Small intestine (tissue), 7 donors: Measurements from ENCODE around the gene PLAGL2. TPM values are rescaled to one million over a fixed set of nuclear protein-coding genes. Genes with fewer than 3 reads are reported as not detected.
"Not testable (repeated sequence)": the region's sequence is repeated elsewhere in the genome, so short reads cannot be mapped to it uniquely, and the experiment has no call there.

Experiments used
- DNase-seq, 2 donors: peaks; one replicate each; pipeline versions ENCODE4 v3.0.0 to v3.0.0-alpha.2; 2013
- FAIRE-seq: peaks from 2 replicates; lab custom pipeline; 2012; peaks lifted over from hg19 to GRCh38; lab: Jason Lieb, UNC
- H3K27ac ChIP-seq, 3 donors: one replicate each; pipeline ENCODE4 v1.5.1; 2013; ENCODE audit warnings: low read length in 2 of 3, mild to moderate bottlenecking in 2 of 3, control low read depth in 1 of 3, inconsistent platforms in 1 of 3, low read depth in 1 of 3, moderate library complexity in 1 of 3
- H3K27me3 ChIP-seq, 3 donors: one replicate each; pipeline ENCODE4 v1.6.1; 2013; ENCODE audit warnings: low read length in 3 of 3, inconsistent platforms in 1 of 3; ENCODE audit not compliant: control insufficient read depth in 3 of 3, insufficient read depth in 3 of 3
- H3K36me3 ChIP-seq, 3 donors: one replicate each; pipeline ENCODE4 v1.6.1; 2013; ENCODE audit warnings: low read length in 3 of 3, inconsistent platforms in 1 of 3, low read depth in 1 of 3, mild to moderate bottlenecking in 1 of 3, moderate library complexity in 1 of 3; ENCODE audit not compliant: control insufficient read depth in 3 of 3, insufficient read depth in 2 of 3
- H3K4me1 ChIP-seq, 3 donors: one replicate each; pipeline ENCODE4 v1.6.1; 2013; ENCODE audit warnings: low read length in 2 of 3, inconsistent platforms in 1 of 3, low read depth in 1 of 3, mild to moderate bottlenecking in 1 of 3, moderate library complexity in 1 of 3; ENCODE audit not compliant: control insufficient read depth in 3 of 3, insufficient read depth in 2 of 3
- H3K4me3 ChIP-seq, 3 donors: one replicate each; pipeline ENCODE4 v1.5.1; 2013; ENCODE audit warnings: low read length in 3 of 3, control low read depth in 1 of 3, inconsistent platforms in 1 of 3, low read depth in 1 of 3, mild to moderate bottlenecking in 1 of 3, moderate library complexity in 1 of 3
- H3K9me3 ChIP-seq, 2 donors: one replicate each; pipeline ENCODE4 v1.6.1; 2013; ENCODE audit warnings: low read depth in 1 of 2, low read length in 1 of 2; ENCODE audit not compliant: control insufficient read depth in 2 of 2, insufficient read depth in 1 of 2
- WGBS, 3 donors: extraction: QIAGEN DNeasy Blood & Tissue Kit; methylation state at CpG; one replicate each; pipeline ENCODE4 v1.1.7; 2013; 5-methylcytosine and 5-hydroxymethylcytosine counted together
- polyA plus RNA-seq, 4 donors: library from polyadenylated mRNA; stranded (reverse) in 3 of 4; unstranded in 1 of 4; fragments of 200-250 nt in 3 of 4; fragments of 120-200 nt in 1 of 4; gene quantifications; one replicate each; pipeline versions ENCODE4 v1.2.1 to v1.2.3, GENCODE V29; 2013
- donor health status: healthy with polysubstance abuse.
- donor health status: control.
- donor health status: control.
- donor health status: Bipolar disorder and iron deficiency.
- donor health status: healthy.

The PLAGL2 gene
- polyA plus RNA-seq, 4 donors = 3.2 to 129 (median 8.6) TPM

GRCh38 chr20:32195581-32195980 is 12.0 kb downstream of the PLAGL2 start:
- peaks cover 9 to 85% (median 23%) of the 10 kb centered on the region in 3 donors for H3K36me3 ChIP-seq
- FAIRE-seq (no peak), DNase-seq (peak in 1 of 2 donors; percentile 25)
- no peaks in the 10 kb centered on the region for H3K27me3 ChIP-seq
- peaks cover 0 to 68% (median 3%) of the 10 kb centered on the region in 3 donors for H3K4me1 ChIP-seq
- H3K27ac ChIP-seq = peak overlapping the region in 1 of 3 donors; percentile 93
- 35 to 70% (median 48%) methylated on average over 7 of the region's 7 CpGs for WGBS, 3 donors
- H3K9me3 ChIP-seq = no peaks in the 10 kb centered on the region
- no peak overlapping the region for H3K4me3 ChIP-seq

- no peak for FAIRE-seq
- peak overlapping the region in 1 of 3 donors; percentile 93 for H3K27ac ChIP-seq
- 40 to 59% (median 47%) methylated on average over 6 of the region's 6 CpGs for WGBS, 3 donors
Measured at GRCh38 chr20:32193996-32194395, 13.5 kb downstream of the PLAGL2 start.

GRCh38 chr20:32193336-32193735 is 14.2 kb downstream of the PLAGL2 start:
- not testable (repeated sequence) for DNase-seq, H3K27me3 ChIP-seq, FAIRE-seq, H3K4me3 ChIP-seq, H3K9me3 ChIP-seq
- Histone ChIP-seq H3K27ac (peak overlapping the region in 1 of 3 donors; percentile 93), H3K36me3 (peaks cover 9 to 82% (median 15%) of the 10 kb centered on the region in 3 donors), H3K4me1 (peaks cover 3 to 75% (median 6%) of the 10 kb centered on the region in 3 donors)
- WGBS, 3 donors = 54 to 67% (median 64%) methylated on average over 5 of the region's 5 CpGs

More at GRCh38 chr20:32193996-32194395, 13.5 kb downstream of the PLAGL2 start:
- DNase-seq = peak; percentile 27 to 57
- Histone ChIP-seq H3K4me3 (no peak overlapping the region), H3K4me1 (peaks cover 3 to 73% (median 6%) of the 10 kb centered on the region in 3 donors), H3K9me3 (no peaks in the 10 kb centered on the region), H3K36me3 (peaks cover 9 to 78% (median 18%) of the 10 kb centered on the region in 3 donors), H3K27me3 (no peaks in the 10 kb centered on the region)

GRCh38 chr20:32192698-32193097 is 14.8 kb downstream of the PLAGL2 start:
- whole genome bisulfite sequencing, 3 donors = 15 to 61% (median 36%) methylated on average over 3 of the region's 3 CpGs

GRCh38 chr20:32191873-32192272 is 15.7 kb downstream of the PLAGL2 start:
- FAIRE-seq (no peak), DNase-seq (no peak)
- H3K9me3 ChIP-seq = no peaks in the 10 kb centered on the region
- H3K4me1 ChIP-seq = peaks cover 2 to 90% (median 6%) of the 10 kb centered on the region in 3 donors
- peak overlapping the region in 1 of 3 donors; percentile 93 for H3K27ac ChIP-seq
- H3K27me3 ChIP-seq = no peaks in the 10 kb centered on the region
- H3K4me3 ChIP-seq = no peak overlapping the region
- peaks cover 9 to 81% (median 9%) of the 10 kb centered on the region in 3 donors for H3K36me3 ChIP-seq

More at GRCh38 chr20:32192698-32193097, 14.8 kb downstream of the PLAGL2 start:
- Histone ChIP-seq H3K36me3 (peaks cover 9 to 84% (median 13%) of the 10 kb centered on the region in 3 donors), H3K27me3 (no peaks in the 10 kb centered on the region), H3K4me3 (no peak overlapping the region), H3K27ac (peak overlapping the region in 2 of 3 donors; percentile 21 to 93), H3K4me1 (peaks cover 2 to 82% (median 6%) of the 10 kb centered on the region in 3 donors), H3K9me3 (no peaks in the 10 kb centered on the region)
- FAIRE-seq (no peak), DNase-seq (no peak)

- Histone ChIP-seq H3K27me3 (no peaks in the 10 kb centered on the region), H3K9me3 (no peaks in the 10 kb centered on the region), H3K27ac (peak overlapping the region in 2 of 3 donors; percentile 35 to 93), H3K4me1 (peaks cover 2 to 93% (median 6%) of the 10 kb centered on the region in 3 donors), H3K4me3 (no peak overlapping the region), H3K36me3 (peaks cover 6 to 77% (median 9%) of the 10 kb centered on the region in 3 donors)
- DNase-seq = no peak
- FAIRE-seq = no peak
- WGBS, 3 donors = 70 to 76% (median 73%) methylated on average over 3 of the region's 3 CpGs
Measured at GRCh38 chr20:32191422-32191821, 16.1 kb downstream of the PLAGL2 start.

- peak overlapping the region; percentile 76 to 93 (median 78) for H3K27ac ChIP-seq
- no peaks in the 10 kb centered on the region for H3K27me3 ChIP-seq
- H3K4me1 ChIP-seq = peaks cover 2 to 92% (median 6%) of the 10 kb centered on the region in 3 donors
- H3K4me3 ChIP-seq = peak overlapping the region in 1 of 3 donors; percentile 42
- no peak for FAIRE-seq
- 40 to 58% (median 49%) methylated on average over 14 of the region's 14 CpGs for WGBS, 3 donors
- DNase-seq = peak in 1 of 2 donors; percentile 62
- peaks cover 2 to 70% (median 5%) of the 10 kb centered on the region in 3 donors for H3K36me3 ChIP-seq
- H3K9me3 ChIP-seq = no peaks in the 10 kb centered on the region
Measured at GRCh38 chr20:32190616-32191415, 16.7 kb downstream of the PLAGL2 start.

- no peaks in the 10 kb centered on the region for H3K9me3 ChIP-seq
- no peak for FAIRE-seq
- H3K27me3 ChIP-seq = no peaks in the 10 kb centered on the region
- peaks cover 2 to 90% (median 6%) of the 10 kb centered on the region in 3 donors for H3K4me1 ChIP-seq
- H3K36me3 ChIP-seq = peaks cover 0 to 62% (median 0%) of the 10 kb centered on the region in 3 donors
- peak; percentile 39 to 76 for DNase-seq
- WGBS, 3 donors = 3 to 9% (median 6%) methylated on average over 62 to 88 of the region's 88 CpGs
- peak overlapping the region; percentile 76 to 93 (median 78) for H3K27ac ChIP-seq
- peak overlapping the region; percentile 43 to 59 (median 49) for H3K4me3 ChIP-seq
Measured at GRCh38 chr20:32189691-32190615, 17.6 kb downstream of the PLAGL2 start.
